Neural crest cell (in vitro differentiated cells): ENCODE data around the gene USP17L22. TPM values are rescaled to one million over a fixed set of nuclear protein-coding genes. Genes with fewer than 3 reads are reported as not detected.
"Not testable (repeated sequence)": the region's sequence is repeated elsewhere in the genome, so short reads cannot be mapped to it uniquely, and the experiment has no call there.

Experiments used
- DNase-seq: peaks from one replicate; pipeline ENCODE4 v3.0.0; 2021; ENCODE audit warnings: low read depth, mixed read lengths, low spot score
- H3K27ac Mint-ChIP-seq: one replicate; pipeline ENCODE4 v1.8.0; 2021; ENCODE audit warnings: mild to moderate bottlenecking, mixed read lengths; ENCODE audit not compliant: unreplicated experiment
- H3K27me3 Mint-ChIP-seq: 2 replicates; pipeline ENCODE4 v1.8.0; 2021; ENCODE audit warnings: low read depth, mild to moderate bottlenecking, mixed read lengths
- H3K36me3 Mint-ChIP-seq: 2 replicates; pipeline ENCODE4 v1.8.0; 2021; ENCODE audit warnings: low read depth, mild to moderate bottlenecking, mixed read lengths
- H3K4me1 Mint-ChIP-seq: 2 replicates; pipeline ENCODE4 v1.8.0; 2021; ENCODE audit warnings: mixed read lengths
- H3K4me3 Mint-ChIP-seq: one replicate; pipeline ENCODE4 v1.8.0; 2021; ENCODE audit warnings: mild to moderate bottlenecking, mixed read lengths
- H3K9me3 Mint-ChIP-seq: 2 replicates; pipeline ENCODE4 v1.8.0; 2021; ENCODE audit warnings: mixed read lengths
- long read RNA-seq: library from polyadenylated mRNA; unstranded; transcript quantifications from one replicate; pipeline ENCODE4 v2.0.0, GENCODE V29; 2020
- total RNA-seq: library from RNA; stranded (reverse); gene quantifications from 2 replicates; pipeline ENCODE4 v1.2.1, GENCODE V29; 2021

USP17L22 gene
- not detected in 2 replicates for total RNA-seq
- long read RNA-seq: 0 reads

- H3K9me3 Mint-ChIP-seq, H3K27ac Mint-ChIP-seq, H3K36me3 Mint-ChIP-seq, H3K4me1 Mint-ChIP-seq, H3K4me3 Mint-ChIP-seq, DNase-seq, H3K27me3 Mint-ChIP-seq: not testable (repeated sequence)
Observed at GRCh38 chr4:9267319-9267718, at the start of gene USP17L22. TSS of gene USP17L22 (plus strand) at chr4:9267619. CDS start at chr4:9267619, 0 bp downstream.

- H3K9me3 Mint-ChIP-seq, H3K27me3 Mint-ChIP-seq, H3K4me1 Mint-ChIP-seq, H3K4me3 Mint-ChIP-seq, H3K27ac Mint-ChIP-seq, DNase-seq, H3K36me3 Mint-ChIP-seq: not testable (repeated sequence)
Observed at GRCh38 chr4:9219852-9220251, 47.6 kb upstream of the USP17L22 start, which contains the start of gene USP17L12. TSS of gene USP17L12 (plus strand) at chr4:9220152. CDS start at chr4:9220152, 0 bp downstream.

- not testable (repeated sequence) for H3K36me3 Mint-ChIP-seq, H3K27me3 Mint-ChIP-seq, H3K9me3 Mint-ChIP-seq, H3K27ac Mint-ChIP-seq, H3K4me1 Mint-ChIP-seq, DNase-seq, H3K4me3 Mint-ChIP-seq
Observed at GRCh38 chr4:9224596-9224995, 42.8 kb upstream of the USP17L22 start, which contains the start of gene USP17L13. TSS of gene USP17L13 (plus strand) at chr4:9224896. CDS start at chr4:9224896, 0 bp downstream.

GRCh38 chr4:9230249-9230648 lies 37.2 kb upstream of the USP17L22 start:
- H3K36me3 Mint-ChIP-seq, H3K27ac Mint-ChIP-seq: not testable (repeated sequence)
- DNase-seq: peak; percentile 0

GRCh38 chr4:9234085-9234484 lies 33.3 kb upstream of the USP17L22 start, which contains the start of gene USP17L15:
TSS of gene USP17L15 (plus strand) at chr4:9234385. CDS start at chr4:9234385, 0 bp downstream.
- not testable (repeated sequence) for DNase-seq, H3K4me3 Mint-ChIP-seq, H3K36me3 Mint-ChIP-seq, H3K27me3 Mint-ChIP-seq, H3K4me1 Mint-ChIP-seq, H3K27ac Mint-ChIP-seq, H3K9me3 Mint-ChIP-seq

More at GRCh38 chr4:9230249-9230648, 37.2 kb upstream of the USP17L22 start:
- not testable (repeated sequence) for H3K4me1 Mint-ChIP-seq, H3K27me3 Mint-ChIP-seq, H3K9me3 Mint-ChIP-seq, H3K4me3 Mint-ChIP-seq

- H3K27ac Mint-ChIP-seq: not testable (repeated sequence)
Observed at GRCh38 chr4:9238461-9238860, 29.0 kb upstream of the USP17L22 start.

GRCh38 chr4:9243579-9243978 lies 23.8 kb upstream of the USP17L22 start, which contains the start of gene USP17L17:
TSS of gene USP17L17 (plus strand) at chr4:9243879. CDS start at chr4:9243879, 0 bp downstream.
- DNase-seq: not testable (repeated sequence)

More at GRCh38 chr4:9238461-9238860, 29.0 kb upstream of the USP17L22 start:
- H3K9me3 Mint-ChIP-seq, H3K4me3 Mint-ChIP-seq, H3K27me3 Mint-ChIP-seq, DNase-seq, H3K4me1 Mint-ChIP-seq, H3K36me3 Mint-ChIP-seq: not testable (repeated sequence)

GRCh38 chr4:9247953-9248680 lies 19.3 kb upstream of the USP17L22 start, which contains the start of gene USP17L18:
TSS of gene USP17L18 (plus strand) at chr4:9248630. CDS start at chr4:9248630, 0 bp downstream.
- H3K27me3 Mint-ChIP-seq, DNase-seq, H3K27ac Mint-ChIP-seq, H3K4me3 Mint-ChIP-seq, H3K9me3 Mint-ChIP-seq, H3K4me1 Mint-ChIP-seq, H3K36me3 Mint-ChIP-seq: not testable (repeated sequence)

More at GRCh38 chr4:9243579-9243978, 23.8 kb upstream of the USP17L22 start, which contains the start of gene USP17L17:
- not testable (repeated sequence) for H3K9me3 Mint-ChIP-seq, H3K36me3 Mint-ChIP-seq, H3K4me3 Mint-ChIP-seq, H3K27ac Mint-ChIP-seq, H3K4me1 Mint-ChIP-seq, H3K27me3 Mint-ChIP-seq

- DNase-seq, H3K4me1 Mint-ChIP-seq, H3K36me3 Mint-ChIP-seq, H3K4me3 Mint-ChIP-seq, H3K27ac Mint-ChIP-seq, H3K27me3 Mint-ChIP-seq, H3K9me3 Mint-ChIP-seq: not testable (repeated sequence)
Observed at GRCh38 chr4:9253078-9253477, 14.3 kb upstream of the USP17L22 start, which contains the start of gene USP17L19. TSS of gene USP17L19 (plus strand) at chr4:9253378. CDS start at chr4:9253378, 0 bp downstream.

GRCh38 chr4:9257824-9258223 lies 9.6 kb upstream of the USP17L22 start, which contains the start of gene USP17L20:
TSS of gene USP17L20 (plus strand) at chr4:9258124. CDS start at chr4:9258124, 0 bp downstream.
- H3K9me3 Mint-ChIP-seq, H3K27me3 Mint-ChIP-seq, H3K36me3 Mint-ChIP-seq, H3K4me1 Mint-ChIP-seq, DNase-seq, H3K4me3 Mint-ChIP-seq, H3K27ac Mint-ChIP-seq: not testable (repeated sequence)

- H3K27me3 Mint-ChIP-seq, H3K4me1 Mint-ChIP-seq, H3K27ac Mint-ChIP-seq, H3K9me3 Mint-ChIP-seq, DNase-seq, H3K36me3 Mint-ChIP-seq, H3K4me3 Mint-ChIP-seq: not testable (repeated sequence)
Observed at GRCh38 chr4:9262572-9262971, 4.8 kb upstream of the USP17L22 start, which contains the start of gene USP17L21. TSS of gene USP17L21 (plus strand) at chr4:9262872. CDS start at chr4:9262872, 0 bp downstream.

GRCh38 chr4:9271719-9272118 lies 4.3 kb downstream of the USP17L22 start:
- not testable (repeated sequence) for H3K36me3 Mint-ChIP-seq, H3K27me3 Mint-ChIP-seq, H3K9me3 Mint-ChIP-seq, H3K4me3 Mint-ChIP-seq, H3K27ac Mint-ChIP-seq, H3K4me1 Mint-ChIP-seq
- DNase-seq: peak; percentile 1
